Sciatic nerve (tissue), 2 donors: Measurements from ENCODE around the gene TMEM150C. TPM values are rescaled to one million over a fixed set of nuclear protein-coding genes. Genes with fewer than 3 reads are reported as not detected.
A peak's percentile ranks its signal among the peaks of the same experiment; 100 is the strongest.

Experiments
- ATAC-seq: fragments of 200-7000 bp; cut with Tn5 transposase; one replicate; pipeline ENCODE4 v1.9.1; 2020; ENCODE audit warnings: mild to moderate bottlenecking, moderate library complexity
- DNase-seq: peaks from one replicate; pipeline ENCODE4 v3.0.0-alpha.2; 2020; ENCODE audit warnings: low spot score
- intact Hi-C: fragments of 100-400 bp; cut with DNase I; formaldehyde crosslinking; loops from one replicate; pipeline ENCODE4 v1.14.2; 2022
- total RNA-seq: library from RNA; stranded (reverse); fragmentation: NEBNext Ultra II Directional; extraction: Animal tissue kit (Norgen Biotek cat#: 25700); gene quantifications from one replicate; pipeline ENCODE4 v1.2.1, GENCODE V29; 2021
- donor health status: DM: no; HTN: no; CAD: no.
- donor health status: DM: no; HTN: no; CAD: no.

The TMEM150C gene
- total RNA-seq, 1 donor from 2014 or later, result 14.3 TPM

DNA sequence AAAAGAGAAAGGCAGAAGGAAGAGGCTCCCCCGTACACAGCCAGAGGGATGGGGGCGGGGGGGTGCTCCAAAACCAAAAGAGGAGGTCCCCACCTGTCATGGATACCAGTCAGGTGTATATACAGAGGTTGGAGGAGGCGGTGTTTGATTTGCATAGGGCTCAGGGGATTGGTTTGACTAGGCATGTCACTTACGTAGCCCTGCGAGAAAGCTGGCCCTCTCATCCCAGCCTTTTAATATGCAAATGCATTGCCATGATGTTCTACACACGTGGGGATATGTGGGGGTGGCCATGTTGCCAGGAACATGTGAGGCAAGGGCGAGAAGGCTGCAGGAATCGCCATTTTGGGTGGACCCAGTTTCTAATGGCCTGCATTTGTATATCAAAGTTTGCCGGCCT lies 38.6 kb downstream of the TMEM150C start:
- ATAC-seq, result no peak
- no peak for DNase-seq

DNA sequence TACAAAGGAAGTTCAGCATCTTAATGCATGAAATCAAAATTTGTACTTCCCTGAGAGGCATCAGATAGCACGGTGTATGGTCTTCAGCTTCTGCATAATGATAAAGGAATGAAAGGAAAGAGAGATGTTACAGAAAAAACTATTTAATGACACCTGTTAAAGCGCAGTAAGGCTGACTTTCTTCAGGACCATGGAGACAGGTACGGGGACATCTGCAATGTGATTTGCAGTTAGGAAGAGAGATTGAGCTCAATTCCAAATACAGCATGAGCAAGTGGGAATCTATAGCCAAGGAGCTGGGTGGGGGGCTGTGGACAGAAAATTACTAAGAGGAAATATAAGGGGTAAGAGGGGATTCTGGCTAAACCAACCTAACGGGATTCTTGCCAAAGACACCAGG lies 39.3 kb downstream of the TMEM150C start:
- ATAC-seq (no peak), DNase-seq (no peak)
- intact Hi-C loops, result no loop called here

More for the DNA sequence above, 38.6 kb downstream of the TMEM150C start:
- intact Hi-C loops, result no loop called here

DNA sequence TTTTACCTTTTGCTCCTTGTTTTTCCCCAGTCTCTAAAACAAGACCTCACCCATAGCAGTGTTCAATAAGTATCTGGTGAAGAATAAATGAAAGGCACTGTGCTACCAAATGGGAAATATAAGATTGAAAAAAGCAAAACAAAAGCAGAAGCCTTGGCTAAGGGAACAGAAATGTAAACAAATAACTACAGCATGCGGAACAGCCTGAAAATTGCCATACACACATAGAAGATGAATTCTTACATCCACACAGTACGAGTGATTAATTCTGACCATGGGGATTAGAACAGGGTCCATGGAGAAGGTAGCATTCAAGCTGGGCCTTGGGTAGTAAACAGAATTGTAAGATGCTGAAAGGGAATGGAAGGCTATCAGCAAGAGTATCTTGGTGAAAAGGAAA lies 40.5 kb downstream of the TMEM150C start:
- no peak for ATAC-seq
- intact Hi-C loops, result no loop called here
- DNase-seq, result no peak

- intact Hi-C loops, result no loop called here
- no peak for ATAC-seq
These were observed 42.0 kb downstream of the TMEM150C start for GRCh38 chr4:82519776-82520175.

DNA sequence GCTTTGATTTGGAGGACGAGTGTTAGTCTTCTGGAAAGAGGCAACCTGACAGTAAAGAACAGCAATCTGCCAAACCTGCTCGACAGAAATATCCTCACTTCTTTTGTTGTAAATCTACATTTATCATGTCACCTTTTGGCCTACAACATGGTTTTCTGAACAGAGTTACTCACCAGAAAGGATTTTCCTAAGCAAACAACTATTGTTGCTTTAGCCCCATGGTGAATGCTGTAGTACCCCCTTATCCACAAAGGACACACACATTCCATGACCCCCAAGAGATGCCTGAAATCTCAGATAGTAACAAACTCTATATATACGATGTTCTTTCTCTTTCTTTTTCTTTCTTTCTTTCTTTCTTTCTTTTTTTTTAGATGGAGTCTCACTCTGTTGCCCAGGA lies 42.7 kb downstream of the TMEM150C start:
- intact Hi-C loops, result no loop called here

More at GRCh38 chr4:82519776-82520175, 42.0 kb downstream of the TMEM150C start:
- no peak for DNase-seq

DNA sequence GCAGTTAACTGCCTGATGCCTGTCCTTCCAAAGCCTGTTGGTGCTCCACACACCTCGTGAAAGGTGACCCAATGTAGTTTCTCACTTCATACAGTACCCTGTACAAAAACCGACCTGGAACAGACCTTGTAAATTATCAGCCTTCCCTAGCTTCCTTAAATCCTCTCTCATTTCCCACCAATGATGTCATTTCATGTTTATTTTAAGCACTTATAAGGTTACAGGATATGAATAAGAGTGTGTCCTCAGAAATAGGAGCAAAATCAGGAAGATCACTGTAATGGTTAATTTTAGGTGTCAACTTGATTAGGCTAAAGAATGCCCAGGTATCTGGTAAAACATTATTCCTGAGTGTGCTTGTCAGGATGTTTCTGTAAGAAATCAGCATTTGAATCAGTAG lies 44.7 kb downstream of the TMEM150C start:
- no peak for DNase-seq
- no peak for ATAC-seq
- intact Hi-C loops, result no loop called here

More for the DNA sequence above, 42.7 kb downstream of the TMEM150C start:
- DNase-seq (no peak), ATAC-seq (no peak)

DNA sequence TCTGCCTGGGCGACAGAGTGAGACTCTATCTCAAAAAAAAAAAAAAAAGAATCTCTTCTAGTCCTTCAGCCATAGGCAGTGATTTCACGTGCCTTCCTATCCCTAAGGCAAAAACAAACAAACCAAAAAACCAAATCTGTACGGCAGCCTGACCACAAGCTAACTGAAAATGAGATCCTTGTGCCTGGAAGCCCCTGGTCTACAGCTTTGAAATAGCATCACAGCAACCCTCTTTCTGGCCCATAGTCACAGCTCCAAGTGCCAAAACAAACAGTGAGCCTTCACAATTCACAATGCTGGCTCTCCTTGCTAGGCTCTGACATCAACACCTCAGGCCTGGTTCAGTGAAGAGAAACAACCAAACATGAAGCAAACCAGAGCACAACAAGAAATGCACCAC lies 46.1 kb downstream of the TMEM150C start:
- DNase-seq (peak; percentile 65), ATAC-seq (peak; percentile 98)
- intact Hi-C loops, result no loop called here

GRCh38 chr4:82513382-82513781 lies 48.4 kb downstream of the TMEM150C start:
- DNase-seq (no peak), ATAC-seq (no peak)
- intact Hi-C loops, result no loop called here

GRCh38 chr4:82510216-82510615 lies 51.6 kb downstream of the TMEM150C start:
- ATAC-seq (no peak), DNase-seq (no peak)
- intact Hi-C loops, result no loop called here

GRCh38 chr4:82508806-82509428 lies 52.9 kb downstream of the TMEM150C start:
- ATAC-seq (no peak), DNase-seq (no peak)
- intact Hi-C loops, result no loop called here

- no peak for DNase-seq
- intact Hi-C loops, result no loop called here
- no peak for ATAC-seq
These were observed 53.8 kb downstream of the TMEM150C start for GRCh38 chr4:82508011-82508410.

GRCh38 chr4:82501154-82501442 lies 60.7 kb downstream of the TMEM150C start:
- intact Hi-C loops, result no loop called here
- ATAC-seq (no peak), DNase-seq (no peak)

DNA sequence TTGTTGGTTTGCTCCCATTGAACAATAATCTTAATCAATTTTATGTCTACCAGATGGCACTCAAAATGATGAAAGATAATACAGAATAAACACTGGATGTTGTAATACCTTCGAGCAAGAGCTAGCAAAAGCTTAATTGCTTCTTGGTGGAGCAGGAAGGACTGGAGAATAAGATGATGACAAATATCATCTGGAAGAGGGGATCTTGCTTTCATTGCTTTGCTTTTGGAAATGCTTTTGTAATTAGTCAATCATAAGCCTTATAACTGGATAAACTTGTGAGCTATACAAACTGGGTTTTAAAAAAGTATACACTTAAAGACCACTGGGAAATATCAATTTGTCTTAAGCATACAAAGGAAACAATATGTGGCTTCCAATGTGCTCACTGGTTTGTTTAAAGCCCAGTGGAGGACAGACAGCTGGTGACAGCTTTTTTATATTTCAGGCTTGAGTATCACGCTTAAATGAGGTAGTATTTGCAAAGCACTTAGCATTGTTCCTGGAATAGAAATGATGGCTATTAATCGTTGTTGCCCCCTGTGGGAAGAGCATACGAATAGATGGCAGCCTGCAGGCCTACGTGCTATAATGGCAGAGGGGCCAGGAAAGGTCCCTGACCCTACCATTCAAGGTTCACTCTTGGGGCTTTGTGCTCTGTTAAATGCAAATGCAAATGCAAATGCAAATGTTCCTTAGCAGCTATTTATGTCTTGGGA lies 61.2 kb downstream of the TMEM150C start:
- intact Hi-C loops, result no loop called here
- DNase-seq (no peak), ATAC-seq (peak; percentile 36)

GRCh38 chr4:82499738-82500434 lies 61.9 kb downstream of the TMEM150C start:
- no peak for ATAC-seq

GRCh38 chr4:82496349-82496748 lies 65.4 kb downstream of the TMEM150C start:
- intact Hi-C loops, result no loop called here
- DNase-seq (no peak), ATAC-seq (no peak)

More at GRCh38 chr4:82499738-82500434, 61.9 kb downstream of the TMEM150C start:
- no peak for DNase-seq
- intact Hi-C loops, result no loop called here

- ATAC-seq (no peak), DNase-seq (no peak)
- intact Hi-C loops, result no loop called here
These were observed 66.1 kb downstream of the TMEM150C start for GRCh38 chr4:82495666-82496065.

- intact Hi-C loops, result no loop called here
- ATAC-seq (no peak), DNase-seq (no peak)
These were observed 67.9 kb downstream of the TMEM150C start for GRCh38 chr4:82493721-82494425.

GRCh38 chr4:82491251-82491960 lies 70.4 kb downstream of the TMEM150C start:
- DNase-seq (no peak), ATAC-seq (peak; percentile 36)
- intact Hi-C loops, result no loop called here

DNA sequence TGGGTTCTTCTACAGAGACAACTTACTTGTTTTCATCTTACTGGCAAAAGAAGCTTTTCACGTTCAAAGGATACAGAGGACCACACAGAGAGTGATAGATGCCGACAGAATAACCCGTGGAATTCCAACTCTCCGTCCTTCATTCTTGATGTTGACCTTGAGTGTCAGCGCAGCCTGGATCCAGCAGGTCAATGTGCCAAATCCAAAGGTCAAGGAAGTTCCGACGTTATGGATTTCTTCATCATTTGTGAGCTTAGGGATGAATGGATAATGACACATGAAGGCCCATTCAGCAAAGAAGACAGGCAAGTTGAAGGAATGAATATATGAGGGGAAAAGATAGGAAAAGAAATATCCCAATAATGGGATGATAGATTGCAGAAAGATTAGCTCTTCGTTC lies 71.8 kb downstream of the TMEM150C start:
- DNase-seq (no peak), ATAC-seq (peak; percentile 50)
- intact Hi-C loops, result no loop called here
